Brain microvascular endothelial cell (primary cell): Measurements from ENCODE around the gene SNAP29.
"Not testable (repeated sequence)": the region's sequence is repeated elsewhere in the genome, so short reads cannot be mapped to it uniquely, and the experiment has no call there.

ENCODE experiments used
- DNase-seq: peaks from one replicate; pipeline ENCODE4 v3.0.0-alpha.2; 2020
- H3K27ac ChIP-seq: fragments of 250-450 bp; sonication (Bioruptor Pico); 2 replicates; pipeline ENCODE4 v1.5.1; 2020; ENCODE audit warnings: mild to moderate bottlenecking, moderate library complexity
- H3K27me3 ChIP-seq: fragments of 250-450 bp; sonication (Bioruptor Pico); replicated peaks from 2 replicates; pipeline ENCODE4 v1.5.1; 2020; ENCODE audit warnings: mild to moderate bottlenecking
- H3K36me3 ChIP-seq: fragments of 250-450 bp; sonication (Bioruptor Pico); replicated peaks from 2 replicates; pipeline ENCODE4 v1.5.1; 2020; ENCODE audit warnings: mild to moderate bottlenecking
- H3K4me3 ChIP-seq: 2 replicates; pipeline ENCODE4 v1.5.1; 2011; ENCODE audit warnings: low read depth, mild to moderate bottlenecking, control low read depth, low read length, moderate library complexity
- CTCF ChIP-seq: IDR thresholded peaks from 2 replicates; pipeline ENCODE4 v1.5.1; 2011; ENCODE audit warnings: low read depth, mild to moderate bottlenecking, moderate library complexity, low read length, control low read depth, inconsistent platforms; ENCODE audit errors: missing control alignments
- in situ Hi-C: cut with HindIII; loops from 2 replicates; pipeline ENCODE4 v1.10.0; 2017; ENCODE audit warnings: low sequenced_read_pairs, low pct_ligation_motif_present

Gene SNAP29

GRCh38 chr22:20887375-20887774, 28.6 kb downstream of the SNAP29 start:
- Histone ChIP-seq H3K27me3 (no peaks in the 10 kb centered on the region), H3K4me3 (no peak overlapping the region), H3K27ac (no peak overlapping the region), H3K36me3 (peaks cover 16% of the 10 kb centered on the region)
- in situ Hi-C loops, result no loop called here
- TF ChIP-seq CTCF, result no peak
- DNase-seq, result no peak

- peaks cover 8% of the 10 kb centered on the region for H3K36me3 ChIP-seq
- no peak for DNase-seq
- no peak overlapping the region for H3K27ac ChIP-seq
- in situ Hi-C loops, result no loop called here
- no peak for TF ChIP-seq CTCF
- H3K27me3 ChIP-seq, result no peaks in the 10 kb centered on the region
- no peak overlapping the region for H3K4me3 ChIP-seq
Observed at GRCh38 chr22:20889025-20889704, 30.4 kb downstream of the SNAP29 start.

- TF ChIP-seq CTCF, result no peak
- no peak for DNase-seq
- in situ Hi-C loops, result no loop called here
Observed at GRCh38 chr22:20889904-20890540, 31.2 kb downstream of the SNAP29 start.

GRCh38 chr22:20890975-20891374, 32.2 kb downstream of the SNAP29 start:
- H3K36me3 ChIP-seq, result peaks cover 8% of the 10 kb centered on the region

More at GRCh38 chr22:20889904-20890540, 31.2 kb downstream of the SNAP29 start:
- H3K36me3 ChIP-seq, result peaks cover 8% of the 10 kb centered on the region
- no peak overlapping the region for H3K4me3 ChIP-seq
- no peaks in the 10 kb centered on the region for H3K27me3 ChIP-seq
- H3K27ac ChIP-seq, result no peak overlapping the region

GRCh38 chr22:20897737-20898136, 38.9 kb downstream of the SNAP29 start:
- H3K27ac ChIP-seq, DNase-seq, H3K4me3 ChIP-seq, in situ Hi-C loops, H3K36me3 ChIP-seq, H3K27me3 ChIP-seq: not testable (repeated sequence)

More at GRCh38 chr22:20890975-20891374, 32.2 kb downstream of the SNAP29 start:
- H3K4me3 ChIP-seq, result no peak overlapping the region
- H3K27ac ChIP-seq, result no peak overlapping the region
- no peaks in the 10 kb centered on the region for H3K27me3 ChIP-seq
- TF ChIP-seq CTCF, result no peak
- DNase-seq, result no peak
- in situ Hi-C loops, result no loop called here

GRCh38 chr22:20899827-20900423, 41.1 kb downstream of the SNAP29 start:
- H3K4me3 ChIP-seq, result no peak overlapping the region
- in situ Hi-C loops, result no loop called here
- H3K36me3 ChIP-seq, result no peaks in the 10 kb centered on the region
- no peak for TF ChIP-seq CTCF
- H3K27me3 ChIP-seq, result no peaks in the 10 kb centered on the region
- no peak for DNase-seq
- H3K27ac ChIP-seq, result no peak overlapping the region

GRCh38 chr22:20901093-20902033, 42.6 kb downstream of the SNAP29 start:
- in situ Hi-C loops, H3K27ac ChIP-seq, DNase-seq, H3K27me3 ChIP-seq, H3K4me3 ChIP-seq, H3K36me3 ChIP-seq: not testable (repeated sequence)
